CD1c-positive myeloid dendritic cell (primary cell): ENCODE results near the gene RABGGTA.

Experiments used
- DNase-seq: peaks from one replicate; pipeline ENCODE4 v3.0.0-alpha.2; 2016; ENCODE audit errors: extremely low spot score

RABGGTA gene

GRCh38 chr14:24216345-24216699, 55.1 kb downstream of the RABGGTA start:
- DNase-seq: no peak
